SK-N-SH (cell line): ENCODE results near the gene ASCC1.

ENCODE experiments used
- FOXJ3 ChIP-seq: sonication (generic); formaldehyde crosslinking; IDR thresholded peaks from 2 replicates; pipeline ENCODE4 v1.5.1; 2020; ENCODE audit warnings: mild to moderate bottlenecking, missing genetic modification reagents
- JUND ChIP-seq: IDR thresholded peaks from 2 replicates; pipeline ENCODE4 v1.4.0; 2012
- TF ChIP-seq, protein P1 (sequence below): fragments of 150-350 bp; IDR thresholded peaks from 2 replicates; pipeline ENCODE4 v1.6.1; 2017; ENCODE audit warnings: antibody characterized with exemption, low read length, low read depth, borderline replicate concordance
- TF ChIP-seq, protein P2 (sequence below): IDR thresholded peaks from 2 replicates; pipeline ENCODE4 v1.4.0; 2012; ENCODE audit warnings: low read depth

DNA sequence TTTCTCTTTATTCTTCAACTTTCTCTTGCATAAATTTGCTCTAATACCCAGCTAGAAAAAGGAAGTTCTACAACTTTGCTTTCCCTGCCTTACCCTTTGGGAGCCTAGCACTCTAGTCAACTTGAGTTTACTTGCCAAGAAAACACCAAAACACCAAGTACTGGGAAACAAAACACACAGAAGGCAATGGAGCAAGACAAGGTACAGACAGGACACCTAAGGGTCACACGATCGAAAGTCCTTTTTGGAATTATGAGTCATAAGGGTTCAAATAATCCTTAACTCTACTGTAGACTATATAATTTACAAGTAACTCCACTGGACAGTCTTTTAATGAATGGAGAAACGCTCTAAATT, 42.8 kb downstream of the ASCC1 start:
- TF ChIP-seq, protein P1, sequence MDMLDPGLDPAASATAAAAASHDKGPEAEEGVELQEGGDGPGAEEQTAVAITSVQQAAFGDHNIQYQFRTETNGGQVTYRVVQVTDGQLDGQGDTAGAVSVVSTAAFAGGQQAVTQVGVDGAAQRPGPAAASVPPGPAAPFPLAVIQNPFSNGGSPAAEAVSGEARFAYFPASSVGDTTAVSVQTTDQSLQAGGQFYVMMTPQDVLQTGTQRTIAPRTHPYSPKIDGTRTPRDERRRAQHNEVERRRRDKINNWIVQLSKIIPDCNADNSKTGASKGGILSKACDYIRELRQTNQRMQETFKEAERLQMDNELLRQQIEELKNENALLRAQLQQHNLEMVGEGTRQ, result no peak
- TF ChIP-seq, protein P2, sequence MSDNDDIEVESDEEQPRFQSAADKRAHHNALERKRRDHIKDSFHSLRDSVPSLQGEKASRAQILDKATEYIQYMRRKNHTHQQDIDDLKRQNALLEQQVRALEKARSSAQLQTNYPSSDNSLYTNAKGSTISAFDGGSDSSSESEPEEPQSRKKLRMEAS, result no peak
- no peak for TF ChIP-seq JUND
- TF ChIP-seq FOXJ3 (CRISPR knock-in tag), result no peak
